GM18505 (cell line): Measurements from ENCODE around the gene SIRT6.

Experiments
- ATAC-seq: cut with Tn5 transposase; IDR thresholded peaks from one replicate; pipeline ENCODE4 v1.9.1; 2021; ENCODE audit not compliant: unreplicated experiment
- POLR2A ChIP-seq: IDR thresholded peaks from 4 replicates; pipeline ENCODE4 v1.6.1; 2011; ENCODE audit warnings: borderline replicate concordance; ENCODE audit not compliant: insufficient read depth, insufficient read length; ENCODE audit errors: extremely low read depth

SIRT6 gene

DNA sequence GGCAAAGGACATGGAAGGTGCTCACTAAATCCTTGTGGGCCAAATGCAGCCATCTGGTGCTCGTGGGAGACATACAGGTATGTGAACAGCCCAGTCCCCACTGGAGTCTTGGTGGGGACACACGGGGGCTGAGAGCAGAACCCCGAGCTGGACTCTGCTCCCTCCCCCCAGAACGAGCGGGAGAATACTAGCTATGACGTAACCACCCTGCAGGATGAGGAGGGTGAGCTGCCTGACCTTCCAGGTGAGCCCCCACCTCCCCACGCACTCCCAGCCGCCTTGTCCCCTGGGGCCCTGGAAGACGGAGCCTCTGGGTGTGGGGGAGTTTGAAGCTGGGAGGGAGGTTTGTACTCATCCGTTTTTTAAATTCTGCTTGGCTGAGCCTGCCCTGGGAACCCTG is 33.4 kb upstream of the SIRT6 start:
- ATAC-seq, result no peak

GRCh38 chr19:4213116-4213515 is 30.8 kb upstream of the SIRT6 start:
- no peak for TF ChIP-seq POLR2A
- ATAC-seq, result no peak

More for the DNA sequence above, 33.4 kb upstream of the SIRT6 start:
- TF ChIP-seq POLR2A, result no peak

GRCh38 chr19:4210166-4210731 is 27.9 kb upstream of the SIRT6 start:
- no peak for ATAC-seq
- no peak for TF ChIP-seq POLR2A

DNA sequence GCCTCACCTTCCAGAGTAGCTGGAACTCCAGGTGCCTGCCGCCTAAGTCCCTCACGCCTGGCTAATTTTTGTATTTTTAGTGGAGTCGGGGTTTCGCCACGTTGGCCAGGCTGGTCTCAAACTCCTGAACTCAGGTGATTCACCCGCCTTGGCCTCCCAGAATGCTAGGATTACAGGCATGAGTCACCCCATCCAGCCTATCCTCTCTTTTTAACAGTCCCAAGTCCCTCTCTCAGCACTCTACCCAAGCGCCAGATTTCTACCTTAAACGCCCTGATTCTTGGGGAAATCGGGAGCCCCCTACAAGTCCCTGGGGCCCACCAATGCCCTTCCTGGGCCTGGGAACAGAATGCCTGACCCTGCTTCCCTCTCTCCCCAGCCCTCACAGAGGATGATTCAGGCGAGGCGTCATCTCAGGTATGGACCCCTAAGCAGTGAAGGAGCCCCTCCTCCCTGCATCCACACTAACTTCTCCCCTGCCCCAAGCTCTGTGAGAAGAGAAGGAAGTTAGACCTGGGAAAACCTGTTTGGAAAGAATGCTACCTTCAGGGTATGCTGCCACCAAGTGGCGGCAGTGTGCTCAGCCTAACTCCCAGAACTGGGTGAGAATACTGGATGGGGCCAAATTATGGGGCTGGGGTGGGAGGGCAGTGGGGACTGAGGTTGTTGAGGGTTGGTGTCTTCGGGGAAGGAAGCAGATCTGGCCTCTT is 26.2 kb upstream of the SIRT6 start:
- no peak for ATAC-seq
- no peak for TF ChIP-seq POLR2A

GRCh38 chr19:4206818-4207484 is 24.6 kb upstream of the SIRT6 start:
- ATAC-seq, result no peak

DNA sequence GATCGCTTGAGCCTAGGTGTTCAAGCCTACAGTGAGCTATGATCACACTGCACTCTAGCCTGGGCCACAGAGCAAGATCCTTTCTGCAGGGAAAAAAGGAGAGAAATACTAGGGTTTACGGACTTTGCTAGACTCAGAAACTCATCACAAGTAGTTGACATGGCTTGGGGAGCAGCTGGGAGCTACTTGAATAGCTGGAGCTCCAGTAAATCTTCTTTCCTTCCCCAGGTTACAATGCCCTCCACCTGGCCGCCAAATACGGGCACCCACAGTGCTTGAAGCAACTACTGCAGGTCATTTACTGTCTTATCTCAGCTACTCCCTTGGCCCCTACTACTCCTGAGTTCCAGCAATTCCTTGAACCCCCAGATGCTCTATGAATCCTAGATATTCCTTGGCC is 19.4 kb upstream of the SIRT6 start:
- no peak for ATAC-seq
- no peak for TF ChIP-seq POLR2A

More at GRCh38 chr19:4206818-4207484, 24.6 kb upstream of the SIRT6 start:
- no peak for TF ChIP-seq POLR2A

DNA sequence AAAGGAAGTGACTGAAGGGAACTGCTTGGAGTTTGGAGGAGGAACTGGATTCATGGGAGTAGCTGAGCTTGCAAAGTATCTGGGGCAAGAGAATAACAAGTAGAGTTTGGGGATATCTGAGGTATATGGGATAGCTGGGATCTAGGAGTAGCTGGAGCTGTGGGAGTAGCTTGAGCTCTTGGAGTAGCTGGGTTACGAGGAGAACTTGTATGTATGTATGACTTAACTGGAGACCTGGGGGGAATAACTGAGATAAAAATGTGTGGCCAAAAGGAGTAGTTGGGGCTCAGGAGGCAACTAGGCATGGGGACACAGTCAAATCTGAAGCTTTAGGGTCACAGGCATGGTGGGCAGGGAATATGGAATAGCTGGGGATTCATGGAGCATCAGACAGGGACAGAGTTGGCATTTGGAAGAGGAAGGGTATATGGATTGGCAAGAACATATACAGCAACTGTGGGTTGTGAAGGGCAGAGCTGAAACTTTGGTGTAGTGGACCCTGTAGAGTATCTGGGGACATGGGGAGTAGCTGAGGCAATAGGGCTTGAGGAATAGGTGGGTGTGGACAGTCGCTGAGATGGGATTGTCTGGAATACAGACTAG is 18.7 kb upstream of the SIRT6 start:
- TF ChIP-seq POLR2A, result no peak
- no peak for ATAC-seq

DNA sequence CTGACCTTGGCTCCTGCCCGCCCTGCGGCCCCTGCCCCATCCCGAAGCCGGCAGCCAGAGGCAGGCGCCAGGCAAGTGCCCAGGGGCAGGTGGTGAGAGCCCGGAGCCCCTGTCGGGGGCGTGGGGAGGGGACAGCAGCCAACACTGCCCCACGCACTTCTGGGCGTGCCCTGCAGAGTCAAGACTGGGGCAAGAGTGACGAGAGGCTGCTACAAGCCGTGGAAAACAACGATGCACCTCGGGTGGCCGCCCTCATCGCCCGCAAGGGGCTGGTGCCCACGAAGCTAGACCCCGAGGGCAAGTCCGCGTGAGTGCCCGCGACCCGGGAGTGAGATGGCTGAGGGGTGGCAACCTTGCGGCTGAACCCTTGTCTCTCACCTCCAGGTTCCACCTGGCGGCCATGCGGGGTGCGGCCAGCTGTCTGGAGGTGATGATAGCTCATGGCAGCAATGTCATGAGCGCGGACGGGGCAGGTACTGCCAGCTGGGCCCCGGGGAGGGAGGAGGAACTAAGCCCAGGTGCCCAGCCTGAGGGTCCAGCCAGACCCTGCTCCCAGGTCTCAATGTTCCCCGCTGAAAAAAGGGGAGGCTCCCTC is 17.4 kb upstream of the SIRT6 start:
- TF ChIP-seq POLR2A, result no peak
- no peak for ATAC-seq

- TF ChIP-seq POLR2A, result no peak
- no peak for ATAC-seq
Measured at GRCh38 chr19:4198467-4199126, 16.2 kb upstream of the SIRT6 start.

- no peak for ATAC-seq
- no peak for TF ChIP-seq POLR2A
Measured at GRCh38 chr19:4197625-4198466, 15.5 kb upstream of the SIRT6 start.

DNA sequence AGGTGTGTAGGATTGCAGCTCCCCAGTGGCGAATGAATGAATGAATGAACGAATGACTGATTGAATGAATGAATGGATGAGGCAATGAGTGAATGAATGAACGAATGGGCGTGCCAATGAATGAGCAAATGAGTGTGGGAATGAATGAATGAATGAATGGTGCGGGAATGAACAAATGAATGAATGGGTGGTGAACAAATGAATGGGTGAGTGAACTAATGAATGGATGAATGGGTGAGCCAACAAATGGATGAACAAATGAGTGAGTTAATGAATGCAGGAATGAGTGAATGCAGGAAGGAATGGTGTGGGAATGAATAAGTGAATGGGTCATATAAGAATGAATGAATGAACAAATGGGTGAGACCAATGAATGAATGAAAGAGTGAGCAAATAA is 14.9 kb upstream of the SIRT6 start:
- no peak for ATAC-seq
- TF ChIP-seq POLR2A, result no peak

DNA sequence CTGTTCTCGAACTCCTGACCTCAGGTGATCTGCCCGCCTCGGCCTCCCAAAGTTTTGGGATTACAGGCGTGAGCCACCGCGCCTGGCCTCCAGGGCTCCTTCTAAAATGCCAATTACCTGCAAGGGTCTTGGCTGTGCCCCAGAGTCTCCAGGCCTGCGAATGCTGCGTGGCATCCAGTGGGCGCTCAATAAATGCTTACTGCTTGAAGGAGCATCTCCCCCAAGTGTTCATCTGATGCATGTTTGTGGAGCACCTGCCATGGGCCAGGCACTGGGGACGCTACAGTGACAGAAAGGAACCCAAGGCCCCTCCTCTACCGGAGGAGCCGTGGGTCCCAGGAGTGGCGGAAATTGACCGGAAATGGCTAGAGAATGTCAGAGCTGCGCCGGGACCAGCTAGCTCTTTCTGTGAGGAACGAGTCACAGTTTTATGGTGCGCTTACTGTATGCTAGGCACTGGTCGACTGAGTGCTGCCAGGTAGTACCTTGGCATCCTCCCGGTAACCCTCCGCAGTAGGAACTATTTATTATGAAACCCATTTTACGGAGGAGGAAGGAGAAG is 14.3 kb upstream of the SIRT6 start:
- TF ChIP-seq POLR2A, result no peak
- no peak for ATAC-seq
